COLO668 (cell line): ENCODE measurements around the gene FBXL4.

ENCODE experiments used
- DNase-seq: peaks from one replicate; lab custom pipeline; 2025; ENCODE audit not compliant: unreplicated experiment; lab: John Stamatoyannopoulos, UW

The FBXL4 gene

DNA sequence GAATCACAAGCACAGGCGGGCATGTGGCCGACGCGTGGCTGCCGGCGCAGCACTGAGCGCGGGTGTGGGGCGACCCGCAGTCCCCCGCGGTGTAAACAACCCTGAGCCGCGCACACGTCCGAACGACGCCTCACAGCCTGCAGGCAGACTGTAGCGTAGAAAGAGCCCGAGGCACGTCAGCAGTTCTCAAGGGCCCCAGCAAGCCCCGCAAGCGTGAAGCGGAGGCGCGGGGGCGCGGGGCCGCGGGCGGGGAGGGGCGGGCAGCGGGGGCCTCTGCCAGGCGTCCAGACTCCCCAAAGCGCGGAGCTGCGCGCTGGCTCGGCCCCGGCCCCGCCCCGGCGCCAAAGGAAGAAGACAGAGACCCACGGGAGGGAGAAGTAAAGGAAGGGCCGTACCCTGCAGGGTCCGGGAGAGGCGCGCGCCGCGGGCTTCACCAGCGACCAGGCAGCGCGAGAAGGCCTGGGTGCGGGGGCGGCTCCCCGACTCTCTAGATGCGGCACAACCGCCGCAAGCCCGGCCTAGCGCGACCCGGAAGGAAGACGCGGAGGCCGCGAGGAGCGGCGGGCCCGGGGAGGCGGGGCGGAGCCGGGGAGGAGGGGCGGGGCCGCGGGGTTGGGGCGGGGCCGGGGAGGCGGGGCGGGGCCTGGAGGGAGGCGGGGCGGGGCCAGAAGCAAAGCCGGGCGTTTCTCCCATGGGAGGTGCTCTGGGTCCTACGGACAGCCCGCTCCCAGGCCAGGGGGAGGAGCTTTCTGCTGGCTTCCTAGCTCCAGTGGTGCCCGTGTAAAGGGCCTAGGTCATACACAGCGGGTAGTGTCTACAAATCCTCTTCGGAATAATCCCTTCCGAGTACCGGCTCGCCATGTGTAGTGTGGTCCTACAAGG is at the start of gene FBXL4:
Gene FBXL4 (minus strand): TSS at position 536 of the 882 bp plus-strand sequence. CDS start 20,958 bp downstream, outside the sequence.
- DNase-seq: peak; percentile 80

DNA sequence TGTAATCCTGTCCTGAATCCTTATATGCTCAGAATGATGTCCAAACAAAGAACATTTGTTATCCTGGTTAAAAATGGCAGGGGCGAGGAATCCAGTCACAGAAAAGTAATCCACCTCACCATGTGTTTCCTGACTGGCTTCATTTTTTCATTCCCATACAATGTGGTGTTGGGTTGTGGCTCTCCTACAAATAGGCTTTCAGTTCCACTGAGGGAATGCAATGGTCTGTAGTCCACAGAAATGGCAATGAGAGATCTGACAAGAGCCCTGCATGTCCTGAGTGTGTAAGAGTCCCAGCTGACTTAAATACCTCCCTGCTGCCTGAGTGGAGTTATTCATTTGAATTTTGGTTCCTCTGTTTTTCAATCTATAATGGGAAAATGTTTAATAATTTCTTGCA is 47.4 kb upstream of the FBXL4 start:
- DNase-seq: no peak

DNA sequence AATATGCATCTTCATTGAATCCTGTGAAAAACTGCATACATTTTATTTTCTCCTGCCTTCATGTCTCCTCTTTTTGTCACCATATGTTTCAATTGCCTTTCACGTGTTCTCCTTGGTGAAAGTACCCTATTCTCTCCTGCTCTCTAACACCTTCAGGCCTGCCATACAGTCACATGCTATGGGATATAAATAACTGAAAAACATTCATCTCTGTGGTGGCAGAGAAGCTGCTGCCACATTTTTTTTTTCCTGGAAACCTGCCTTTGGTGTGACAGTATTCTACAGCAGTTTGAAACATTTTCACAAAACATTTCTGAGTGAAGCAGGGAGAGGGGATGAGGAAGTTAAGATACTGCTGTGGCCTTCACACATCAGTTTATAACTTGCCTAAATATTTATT is 44.8 kb upstream of the FBXL4 start:
- DNase-seq: no peak

DNA sequence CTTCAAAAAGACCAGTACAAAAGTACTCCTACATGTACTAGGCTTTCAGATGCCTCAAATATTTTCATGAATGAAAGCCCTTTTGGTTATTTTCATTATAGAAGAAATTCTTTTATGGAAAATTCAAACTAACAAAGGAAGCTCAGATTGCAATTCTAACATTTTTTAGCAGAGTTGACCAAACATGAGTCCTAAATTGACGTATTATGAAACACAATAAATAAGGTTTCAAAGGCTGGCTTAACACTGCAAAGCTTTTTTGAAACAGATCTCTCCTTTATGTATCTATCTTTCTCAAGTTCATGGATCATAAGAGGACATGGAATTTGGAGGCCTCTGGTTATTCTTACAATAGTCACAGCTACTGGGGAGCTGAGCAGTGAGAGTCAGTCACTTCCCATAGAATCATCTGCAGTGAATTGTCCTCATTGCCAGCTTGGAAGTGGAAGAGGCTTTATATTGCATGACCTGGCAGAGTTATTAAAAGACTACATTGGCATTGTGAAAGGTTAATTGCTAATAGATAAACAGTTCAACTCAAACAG is 38.4 kb upstream of the FBXL4 start:
- DNase-seq: no peak

DNA sequence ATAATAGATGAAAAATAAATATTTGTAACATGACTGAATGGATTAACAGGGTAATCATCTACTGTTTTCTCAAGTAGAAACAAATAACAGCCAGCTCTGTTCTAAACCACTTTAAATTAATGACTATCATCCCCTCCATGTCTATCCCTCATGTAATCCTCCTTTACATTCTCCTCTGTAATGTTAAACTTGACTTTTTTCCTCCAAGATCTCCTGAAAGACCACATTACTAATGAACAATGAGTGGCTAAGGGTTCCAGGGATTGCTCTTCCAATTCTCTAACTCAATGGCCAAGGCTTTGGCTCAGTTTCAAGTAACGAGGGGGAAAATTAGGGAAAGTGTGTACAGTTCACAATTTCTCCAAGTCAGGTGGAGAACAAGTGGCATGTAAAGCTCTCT is 37.6 kb upstream of the FBXL4 start:
- no peak for DNase-seq

DNA sequence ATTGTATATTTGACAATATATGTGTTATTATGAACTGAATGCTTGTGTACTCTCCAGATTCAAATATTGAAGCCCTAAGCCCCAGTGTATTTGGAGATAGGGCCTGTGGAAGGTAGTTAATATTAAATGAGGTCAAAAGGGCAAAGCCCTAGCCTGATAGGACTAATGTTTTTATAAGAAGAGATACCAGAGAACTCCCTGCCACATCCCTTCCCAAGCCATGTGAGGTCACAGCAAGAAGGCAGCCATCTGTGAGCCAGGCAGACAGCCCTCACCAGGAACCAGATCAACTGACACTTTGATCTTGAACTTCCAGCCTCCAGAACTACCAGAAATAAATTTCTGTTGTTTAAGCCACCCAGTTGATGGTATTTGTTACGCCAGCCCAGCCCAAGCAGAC is 36.4 kb upstream of the FBXL4 start:
- no peak for DNase-seq

DNA sequence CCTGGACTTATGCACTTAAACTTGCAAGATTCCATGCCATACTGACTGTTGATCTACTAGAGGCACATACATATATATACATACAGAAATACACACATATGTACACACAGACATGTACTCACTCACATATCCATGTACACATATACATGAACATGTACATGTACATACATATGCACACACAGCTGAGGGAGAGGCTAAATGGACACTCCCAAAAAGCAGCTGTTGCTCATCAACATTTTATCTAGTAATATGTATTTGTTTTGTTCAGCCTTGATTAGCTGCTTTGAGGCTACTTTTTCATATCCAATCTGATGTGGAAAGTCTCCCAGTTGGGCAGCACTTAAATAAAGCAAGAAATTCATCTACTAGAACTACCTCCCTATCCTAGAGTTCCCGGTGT is 33.7 kb upstream of the FBXL4 start:
- DNase-seq: no peak

DNA sequence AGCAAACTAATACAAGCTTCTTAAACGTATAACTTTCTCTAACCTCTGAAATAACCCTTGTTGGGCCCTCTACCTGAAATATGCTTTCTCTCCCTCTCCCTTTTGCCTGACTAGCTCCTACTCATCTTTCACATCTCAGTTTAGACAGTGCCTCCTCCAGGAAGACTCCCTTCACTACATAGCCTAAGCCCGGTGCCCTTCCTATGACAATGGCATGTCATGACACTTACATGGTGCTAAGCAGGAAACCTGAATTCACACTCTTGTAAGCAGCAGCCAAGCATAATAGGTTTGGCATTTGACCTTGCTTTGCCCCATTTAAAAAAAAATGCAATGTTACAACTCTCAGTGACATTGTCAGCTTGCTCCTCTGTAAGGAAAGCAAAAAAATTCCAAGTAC is 33.1 kb upstream of the FBXL4 start:
- no peak for DNase-seq

DNA sequence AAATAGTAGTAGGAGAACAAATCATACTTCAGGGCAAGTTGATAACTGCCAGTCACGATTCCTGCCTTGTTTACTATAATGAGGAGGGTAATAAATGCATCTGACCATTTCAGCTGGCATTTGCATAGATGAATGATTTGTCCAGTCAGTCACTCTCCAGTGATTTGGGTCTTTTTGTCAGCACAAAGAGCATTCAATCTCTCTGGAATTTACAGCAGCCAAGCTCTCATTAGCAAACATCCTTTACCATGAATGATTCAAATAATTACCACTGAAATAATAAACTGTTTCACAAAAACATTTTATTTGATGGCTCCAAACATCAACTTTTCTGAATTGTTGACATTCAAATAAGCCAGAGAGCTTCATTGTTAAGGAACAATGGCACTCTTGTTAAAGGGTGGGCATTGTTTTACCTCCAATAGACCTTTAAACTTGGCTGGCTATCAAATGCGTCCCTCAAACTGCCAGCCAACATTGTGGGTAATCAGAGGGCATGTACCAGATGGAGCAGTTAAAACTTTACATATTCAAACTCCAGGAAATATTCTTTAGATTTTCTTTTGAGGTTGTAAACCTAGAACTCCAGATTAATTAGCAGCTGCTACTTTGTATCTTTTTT is 30.0 kb upstream of the FBXL4 start:
- no peak for DNase-seq

DNA sequence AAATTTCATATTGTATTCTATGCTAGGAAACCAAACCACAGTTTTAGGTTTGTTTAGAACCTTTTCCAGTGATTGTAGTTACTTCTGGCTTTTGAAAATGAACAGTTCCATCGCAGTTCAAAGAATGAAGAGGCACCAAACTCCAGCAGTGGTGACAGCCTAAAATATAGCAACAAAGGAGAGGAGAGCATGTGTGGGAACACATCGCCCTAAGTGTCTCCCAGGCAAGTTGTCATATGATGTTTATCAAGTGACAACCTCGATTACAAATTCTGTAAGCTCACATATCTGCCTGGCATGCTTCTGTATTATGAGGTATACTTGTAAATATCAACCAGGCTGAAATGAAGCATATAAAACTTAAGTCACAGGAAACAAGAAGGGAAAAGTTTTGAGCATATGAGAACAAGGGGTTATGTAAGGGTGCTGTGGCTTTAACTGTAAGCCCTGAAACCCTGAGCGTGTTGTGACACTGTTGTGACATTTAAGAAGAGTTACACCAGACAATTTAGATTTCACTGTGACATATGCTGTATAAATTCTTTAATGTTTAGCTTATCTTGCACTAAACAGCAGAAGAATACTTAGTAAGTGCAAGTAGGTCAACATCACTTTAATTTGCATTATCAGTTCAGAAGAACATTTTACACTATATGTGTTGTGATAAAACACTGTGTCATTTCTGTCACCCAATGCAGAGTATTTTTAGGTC is 29.1 kb upstream of the FBXL4 start:
- DNase-seq: no peak

DNA sequence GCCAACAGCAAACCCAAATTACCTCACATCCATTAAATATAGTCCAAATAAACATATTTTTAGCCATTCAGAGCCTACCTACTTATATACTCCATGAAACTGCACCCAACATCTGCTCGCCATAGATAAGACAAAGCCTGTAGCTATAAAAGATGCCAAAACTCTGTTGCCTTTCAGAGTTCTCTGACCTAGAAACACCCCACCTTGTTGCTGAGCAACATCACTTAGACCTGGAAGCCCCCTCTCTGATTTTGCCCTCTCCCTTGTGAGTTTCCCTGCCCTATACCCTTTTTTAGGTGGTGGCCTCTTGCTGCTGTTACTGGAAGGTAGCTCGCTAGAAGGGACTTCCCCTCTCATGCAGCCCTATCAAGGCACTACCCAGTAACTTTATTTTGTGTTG is 27.7 kb upstream of the FBXL4 start:
- no peak for DNase-seq

DNA sequence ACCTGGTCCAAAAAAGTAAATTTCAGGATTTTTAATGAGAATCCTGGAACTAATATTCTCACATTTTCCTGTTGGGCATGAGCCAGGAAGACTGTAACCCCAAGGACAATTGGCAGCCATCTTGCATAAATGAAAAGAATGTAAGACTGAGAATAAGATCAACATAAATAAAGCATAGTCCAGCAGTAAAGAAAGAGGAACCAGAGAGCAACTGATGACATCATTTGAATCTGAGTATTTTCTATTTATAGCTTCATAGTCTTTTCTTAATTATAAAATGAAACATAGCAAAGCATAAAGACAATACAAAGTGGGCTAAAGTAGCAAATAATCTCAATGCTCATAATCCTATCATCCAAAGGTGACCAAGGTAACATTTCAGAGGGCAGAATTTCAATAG is 26.6 kb upstream of the FBXL4 start:
- no peak for DNase-seq

DNA sequence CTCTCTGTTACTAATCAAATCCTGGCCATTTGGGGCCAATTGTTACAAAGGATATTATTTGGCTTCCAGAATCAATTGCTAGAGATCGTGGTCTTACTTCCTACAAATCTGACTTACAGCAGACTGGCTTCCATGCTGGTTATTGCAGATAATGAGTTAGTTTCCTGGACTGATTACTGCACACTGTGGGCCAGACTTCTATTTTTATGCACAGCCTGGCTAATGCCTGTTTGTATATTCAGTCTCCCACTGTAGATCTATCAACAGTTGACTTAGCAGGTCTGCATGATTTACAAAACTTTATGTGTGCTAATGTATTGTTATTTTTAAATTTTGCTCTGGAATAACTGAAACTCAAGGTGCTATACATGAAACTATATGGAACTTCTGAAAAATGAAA is 25.8 kb upstream of the FBXL4 start:
- DNase-seq: no peak

DNA sequence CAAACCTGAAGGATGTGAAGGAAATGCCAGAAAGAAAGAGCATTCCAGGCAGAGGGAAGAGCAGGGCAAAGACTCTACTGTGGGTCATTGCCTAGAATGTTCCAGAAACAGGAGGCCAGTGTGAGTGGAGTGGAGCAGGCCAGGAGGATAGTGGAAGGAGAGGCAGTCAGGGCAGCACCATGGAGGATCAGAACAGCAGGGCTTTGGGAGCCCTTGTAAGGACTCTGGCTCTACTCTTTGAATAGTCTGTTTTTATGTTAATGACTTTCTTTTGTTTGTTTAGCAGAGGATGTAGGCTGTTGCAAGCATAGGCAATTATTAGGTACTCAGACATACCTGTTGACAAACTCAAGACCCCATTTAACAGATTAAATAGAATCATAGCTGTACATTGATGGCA is 23.6 kb upstream of the FBXL4 start:
- no peak for DNase-seq

DNA sequence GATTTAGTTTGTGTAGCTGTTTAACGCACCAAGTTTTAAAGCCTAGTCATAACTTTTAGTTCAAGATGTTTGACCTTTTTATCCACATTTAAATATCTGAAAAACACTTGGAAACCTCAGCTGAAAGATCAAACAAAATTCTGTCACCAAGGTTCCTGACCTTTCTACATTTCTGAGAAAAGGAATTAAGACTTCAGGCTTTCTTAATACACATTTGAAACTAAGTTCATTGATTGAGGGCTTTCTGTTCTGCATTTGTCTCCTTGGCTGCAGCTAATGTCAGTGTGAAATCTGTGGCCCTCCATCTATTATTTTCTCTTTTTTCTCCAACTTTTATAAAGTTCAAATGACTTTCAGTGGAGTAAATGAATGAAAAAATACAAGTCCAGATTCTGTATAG is 22.7 kb upstream of the FBXL4 start:
- no peak for DNase-seq

DNA sequence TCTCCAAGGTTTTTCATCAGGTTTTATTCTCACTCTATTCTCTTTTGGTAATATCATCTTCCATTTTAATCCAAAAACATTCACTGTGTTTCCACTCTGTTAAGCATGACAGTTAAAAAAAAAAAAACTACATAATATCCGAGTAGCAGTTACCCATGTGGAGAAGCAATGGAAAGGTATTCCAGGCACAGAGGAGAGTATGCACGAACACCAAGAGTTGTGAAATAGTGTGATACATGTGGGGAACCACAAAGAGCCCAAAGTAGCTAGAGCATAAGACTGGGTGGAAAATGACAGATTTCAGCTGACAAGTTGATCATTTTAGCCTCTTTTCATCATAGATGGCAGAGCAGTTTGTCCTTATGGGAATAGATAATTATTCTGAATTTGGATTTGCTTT is 19.9 kb upstream of the FBXL4 start:
- no peak for DNase-seq

DNA sequence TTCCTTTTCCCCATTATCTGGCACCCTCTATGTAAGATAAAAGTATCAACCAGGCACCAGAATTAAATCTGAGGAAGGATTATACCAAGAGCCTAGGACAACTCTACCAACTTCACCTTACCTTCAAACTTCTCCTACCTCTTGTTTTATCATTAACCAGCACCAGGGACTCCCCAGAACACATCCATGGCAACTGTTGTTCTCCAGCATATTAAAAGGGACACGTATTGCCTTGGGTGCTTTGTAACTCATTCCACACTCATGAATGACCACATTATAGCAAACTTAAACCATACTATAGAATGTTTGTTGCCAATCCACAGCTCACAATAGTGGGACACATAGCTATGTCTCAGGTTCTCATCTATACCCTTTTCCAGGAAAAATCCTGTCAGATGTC is 11.9 kb upstream of the FBXL4 start:
- DNase-seq: no peak

DNA sequence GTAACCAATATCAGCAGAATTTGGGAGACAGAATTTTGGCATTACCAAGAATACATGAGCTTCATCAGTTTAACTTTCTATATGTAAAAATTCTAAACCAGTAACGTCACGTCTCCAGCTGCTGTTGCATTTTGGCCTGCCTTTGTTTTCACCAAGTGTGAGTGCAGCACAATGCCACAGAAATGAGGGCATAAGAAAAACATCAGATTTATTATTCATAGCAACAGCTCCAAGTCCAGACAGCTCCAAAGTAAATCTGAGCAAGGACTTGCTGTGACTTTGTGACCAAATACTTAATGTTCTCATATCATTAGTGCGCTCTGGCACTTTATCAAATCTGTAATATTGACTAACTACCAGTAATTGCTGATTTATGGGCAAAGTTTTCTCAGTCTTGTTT is 11.0 kb upstream of the FBXL4 start:
- DNase-seq: no peak

DNA sequence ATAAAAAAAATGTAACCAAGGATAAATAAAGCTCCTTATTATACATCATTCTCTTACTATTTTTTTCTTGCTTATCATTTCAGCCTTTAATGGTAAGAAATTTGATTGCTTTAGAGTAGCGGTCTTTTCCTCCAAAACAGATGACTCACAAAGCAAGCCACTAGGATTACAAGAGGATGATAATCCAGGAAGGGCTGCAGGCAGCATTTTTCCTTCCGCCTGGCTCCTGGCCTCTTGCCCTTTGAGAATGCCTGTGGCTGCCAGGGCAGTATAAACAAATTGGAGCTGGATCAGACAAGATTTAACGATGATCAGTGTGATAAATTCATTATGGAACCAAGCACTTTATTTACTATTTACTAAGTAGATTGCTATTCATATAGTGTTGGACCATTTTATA is 9.7 kb upstream of the FBXL4 start:
- no peak for DNase-seq

DNA sequence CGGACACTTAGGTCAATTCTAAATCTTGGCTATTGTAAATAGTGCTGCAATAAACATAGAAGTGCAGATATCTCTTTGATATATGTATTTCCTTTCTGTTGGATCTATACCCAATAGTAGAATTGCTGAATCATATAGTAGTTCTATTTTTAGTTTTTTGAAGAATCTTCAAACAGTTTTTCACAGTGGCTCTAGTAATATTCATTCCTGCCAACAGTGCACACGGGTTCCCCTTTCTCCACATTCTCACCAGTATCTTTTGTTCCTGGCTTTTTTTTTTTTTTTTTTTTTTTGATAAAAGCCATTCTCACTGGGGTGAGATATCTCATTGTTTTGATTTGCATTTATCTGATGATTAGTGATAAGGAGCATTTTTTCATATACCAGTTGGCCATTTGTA is 1.8 kb upstream of the FBXL4 start:
- no peak for DNase-seq

DNA sequence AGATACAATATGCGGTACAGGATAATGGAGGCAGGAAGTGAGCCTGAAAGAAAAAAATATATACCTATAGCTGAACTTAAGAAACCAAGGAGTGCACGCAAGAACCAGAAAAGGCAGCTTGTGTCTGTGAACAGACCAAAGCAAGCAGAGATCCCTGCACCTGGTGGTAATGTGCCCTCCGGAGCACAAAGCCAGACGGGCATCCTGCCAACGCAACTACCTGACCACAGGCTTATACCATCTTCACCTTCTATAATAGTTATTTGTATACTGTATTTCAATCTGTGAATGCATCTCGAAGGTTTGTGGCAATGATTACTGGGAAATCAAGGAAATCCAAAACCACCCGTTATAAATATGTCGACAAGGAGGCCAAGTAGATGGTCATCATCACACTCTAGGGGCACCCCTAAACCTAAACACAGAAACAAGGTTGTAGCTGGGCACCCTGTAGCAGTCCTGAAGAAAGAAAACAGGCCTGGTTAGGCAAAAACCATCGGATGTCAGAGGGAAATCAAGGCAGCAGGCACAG is 801 bp downstream of the FBXL4 start:
- peak; percentile 52 for DNase-seq
